HG03520 (cell line): ENCODE results near the gene SLC22A23.

Experiments
- ATAC-seq: cut with Tn5 transposase; IDR thresholded peaks from one replicate; pipeline ENCODE4 v1.9.1; 2021; ENCODE audit warnings: mild to moderate bottlenecking, moderate library complexity; ENCODE audit not compliant: unreplicated experiment

Gene SLC22A23

GRCh38 chr6:3406891-3407809 is 49.7 kb downstream of the SLC22A23 start:
- no peak for ATAC-seq

- ATAC-seq: no peak
These were observed 50.5 kb downstream of the SLC22A23 start for GRCh38 chr6:3406362-3406821.

- no peak for ATAC-seq
These were observed 51.2 kb downstream of the SLC22A23 start for GRCh38 chr6:3405679-3406078.

GRCh38 chr6:3405182-3405518 is 51.7 kb downstream of the SLC22A23 start:
- no peak for ATAC-seq

- ATAC-seq: no peak
These were observed 53.3 kb downstream of the SLC22A23 start for GRCh38 chr6:3403238-3404173.

- no peak for ATAC-seq
These were observed 54.3 kb downstream of the SLC22A23 start for GRCh38 chr6:3402310-3403237.

GRCh38 chr6:3400162-3400561 is 56.7 kb downstream of the SLC22A23 start:
- ATAC-seq: no peak

GRCh38 chr6:3398755-3399696 is 57.8 kb downstream of the SLC22A23 start:
- no peak for ATAC-seq

GRCh38 chr6:3398165-3398562 is 58.7 kb downstream of the SLC22A23 start:
- ATAC-seq: no peak

- ATAC-seq: no peak
These were observed 59.4 kb downstream of the SLC22A23 start for GRCh38 chr6:3397229-3398164.

GRCh38 chr6:3396503-3397180 is 60.2 kb downstream of the SLC22A23 start:
- ATAC-seq: no peak

GRCh38 chr6:3394671-3395070 is 62.2 kb downstream of the SLC22A23 start:
- ATAC-seq: no peak

- ATAC-seq: no peak
These were observed 63.0 kb downstream of the SLC22A23 start for GRCh38 chr6:3393836-3394202.

GRCh38 chr6:3392930-3393835 is 63.7 kb downstream of the SLC22A23 start:
- no peak for ATAC-seq

GRCh38 chr6:3391902-3392458 is 64.9 kb downstream of the SLC22A23 start:
- ATAC-seq: no peak

GRCh38 chr6:3390698-3391097 is 66.2 kb downstream of the SLC22A23 start:
- no peak for ATAC-seq
